SHP77 (cell line): ENCODE data around the gene SHANK3.

ENCODE experiments used
- DNase-seq, 2 experiments: peaks; one replicate each; lab custom pipeline; 2025; lab: John Stamatoyannopoulos, UW

The SHANK3 gene

DNA sequence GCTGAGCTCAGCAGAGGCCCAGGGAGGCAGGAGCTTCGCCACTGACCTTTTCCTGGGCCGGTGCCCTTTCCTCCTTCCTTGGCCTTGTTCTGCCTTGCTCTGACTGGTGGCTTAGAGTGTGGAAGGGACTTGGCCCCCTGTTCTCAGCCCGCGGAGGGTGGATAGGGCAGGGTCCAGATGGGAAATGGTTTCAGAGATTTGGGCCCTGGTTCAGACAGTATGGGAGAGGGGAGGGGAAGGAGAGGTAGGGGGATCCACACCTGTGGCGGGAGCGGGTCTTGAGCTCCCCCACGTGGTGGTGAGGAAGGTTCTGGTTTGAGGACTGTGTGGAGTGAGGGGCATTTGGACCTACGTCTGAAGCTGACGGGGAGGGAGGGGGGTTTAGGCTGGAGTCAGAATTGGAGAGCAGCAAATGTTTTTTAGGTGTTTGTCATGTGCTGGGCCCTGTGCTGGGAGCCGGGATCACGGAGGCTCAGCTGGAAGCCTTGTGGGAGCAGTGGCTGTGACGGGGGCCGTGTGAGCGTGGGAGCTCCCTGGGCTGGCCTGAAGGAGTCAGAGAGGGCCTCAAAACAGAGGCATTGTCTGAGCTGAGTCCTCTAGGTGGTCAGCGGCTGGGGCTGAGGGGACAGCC, 27.2 kb downstream of the SHANK3 start:
- no peak for DNase-seq

DNA sequence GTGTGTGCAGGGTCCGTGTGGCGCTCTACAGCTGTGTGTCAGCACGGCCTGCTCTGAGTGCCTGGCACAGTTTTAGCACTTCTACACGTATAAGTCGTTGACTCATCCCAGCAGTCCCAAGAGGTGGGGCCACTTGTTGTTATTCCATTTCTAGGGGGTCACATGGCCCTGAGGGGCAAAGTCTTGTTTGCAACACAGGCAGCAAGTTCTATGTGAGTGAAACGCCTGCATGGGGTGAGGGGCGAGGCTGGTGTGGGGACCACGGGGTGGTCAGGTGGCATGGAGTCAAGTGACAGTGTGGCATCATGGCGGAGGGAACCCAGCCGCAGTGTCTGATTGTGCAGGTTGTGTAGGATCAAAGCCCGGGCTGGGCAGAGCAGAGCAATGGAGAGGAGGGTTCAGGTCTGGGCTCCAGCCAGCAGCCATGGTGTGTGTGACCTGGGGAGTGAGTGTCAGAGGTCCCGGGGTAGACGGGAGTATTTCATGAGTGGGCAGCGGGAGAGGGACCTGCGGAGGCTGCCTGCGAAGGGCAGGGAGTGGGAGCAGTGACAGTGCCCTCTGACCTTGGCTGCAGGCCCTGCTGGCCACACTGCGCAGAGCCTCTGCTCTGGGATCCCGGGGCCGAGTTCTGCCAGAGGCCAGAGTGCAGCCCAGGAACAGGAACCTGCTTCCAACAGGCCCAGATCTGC, 27.9 kb downstream of the SHANK3 start:
- DNase-seq, result no peak

DNA sequence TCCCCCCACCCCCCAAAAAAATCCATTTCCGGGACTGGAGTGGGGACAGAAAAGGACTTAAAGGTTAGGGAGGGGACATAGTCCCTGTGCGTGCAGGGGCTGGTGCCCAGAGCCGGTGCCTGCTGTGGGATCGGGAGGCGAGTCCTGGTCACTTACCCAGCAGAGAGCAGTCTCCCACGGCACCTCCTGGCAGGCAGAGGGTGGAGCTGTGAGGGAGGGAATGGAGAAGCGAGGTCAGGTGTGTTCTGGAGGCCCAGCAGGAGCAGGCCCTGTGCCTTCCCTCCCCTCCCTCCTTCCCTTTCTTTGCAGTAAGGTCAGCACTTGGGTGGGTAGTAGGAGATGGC, 28.4 kb downstream of the SHANK3 start:
- DNase-seq, result no peak

DNA sequence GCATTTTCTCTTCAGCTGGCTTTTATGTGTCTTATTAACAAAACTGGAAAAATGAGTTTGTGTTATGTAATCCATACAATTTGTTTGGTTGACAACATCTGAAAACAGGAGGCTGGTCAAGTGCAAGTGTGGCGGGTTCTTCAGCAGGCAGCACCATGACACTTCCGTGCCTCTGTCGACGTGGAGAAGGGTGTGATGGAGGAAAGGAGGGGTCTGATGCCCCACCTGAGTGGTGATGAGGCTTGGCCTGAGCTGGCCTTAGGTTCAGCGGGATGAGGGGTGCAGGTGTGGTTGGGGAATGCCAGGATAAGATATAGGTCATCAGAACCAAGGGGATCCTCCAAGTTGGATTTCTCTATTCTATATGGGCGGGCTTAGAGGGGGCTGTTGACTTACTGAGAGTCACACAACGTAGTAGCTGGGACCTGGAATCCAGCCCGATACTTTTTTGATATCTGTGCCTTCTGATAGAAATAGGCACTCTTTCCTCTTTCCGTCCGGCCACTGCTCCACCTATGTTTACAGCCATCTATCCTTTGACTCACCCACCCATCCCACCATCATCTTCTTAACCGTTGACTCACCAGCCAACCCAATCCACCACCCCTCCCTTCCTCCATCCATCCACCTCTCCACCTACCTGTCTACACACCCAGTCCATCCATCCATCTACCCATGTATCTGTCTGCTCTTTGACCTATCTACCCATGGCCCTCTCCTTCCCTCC, 29.0 kb downstream of the SHANK3 start:
- DNase-seq, result no peak

DNA sequence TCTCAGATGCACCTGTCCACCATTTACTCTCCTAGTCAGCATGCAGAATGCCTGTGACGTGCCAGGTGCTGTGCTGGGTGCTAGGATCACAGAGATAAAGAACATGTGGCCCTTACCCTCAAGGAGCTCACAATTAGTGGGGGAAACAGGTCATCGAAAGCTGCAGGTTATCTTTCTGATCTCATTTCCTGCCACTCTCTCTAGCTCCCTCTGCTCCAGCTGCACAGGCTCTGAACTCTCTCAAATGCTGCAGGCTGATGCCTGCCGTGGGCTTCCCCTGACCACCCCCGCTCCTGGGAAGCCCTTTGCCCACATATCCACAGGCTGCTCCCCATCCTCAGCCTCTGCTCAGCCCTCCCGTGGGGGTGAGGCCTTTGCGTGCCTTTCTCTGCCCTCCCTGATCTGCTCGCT, 29.6 kb downstream of the SHANK3 start:
- DNase-seq, result peak in 1 of 2 experiments; percentile 43

DNA sequence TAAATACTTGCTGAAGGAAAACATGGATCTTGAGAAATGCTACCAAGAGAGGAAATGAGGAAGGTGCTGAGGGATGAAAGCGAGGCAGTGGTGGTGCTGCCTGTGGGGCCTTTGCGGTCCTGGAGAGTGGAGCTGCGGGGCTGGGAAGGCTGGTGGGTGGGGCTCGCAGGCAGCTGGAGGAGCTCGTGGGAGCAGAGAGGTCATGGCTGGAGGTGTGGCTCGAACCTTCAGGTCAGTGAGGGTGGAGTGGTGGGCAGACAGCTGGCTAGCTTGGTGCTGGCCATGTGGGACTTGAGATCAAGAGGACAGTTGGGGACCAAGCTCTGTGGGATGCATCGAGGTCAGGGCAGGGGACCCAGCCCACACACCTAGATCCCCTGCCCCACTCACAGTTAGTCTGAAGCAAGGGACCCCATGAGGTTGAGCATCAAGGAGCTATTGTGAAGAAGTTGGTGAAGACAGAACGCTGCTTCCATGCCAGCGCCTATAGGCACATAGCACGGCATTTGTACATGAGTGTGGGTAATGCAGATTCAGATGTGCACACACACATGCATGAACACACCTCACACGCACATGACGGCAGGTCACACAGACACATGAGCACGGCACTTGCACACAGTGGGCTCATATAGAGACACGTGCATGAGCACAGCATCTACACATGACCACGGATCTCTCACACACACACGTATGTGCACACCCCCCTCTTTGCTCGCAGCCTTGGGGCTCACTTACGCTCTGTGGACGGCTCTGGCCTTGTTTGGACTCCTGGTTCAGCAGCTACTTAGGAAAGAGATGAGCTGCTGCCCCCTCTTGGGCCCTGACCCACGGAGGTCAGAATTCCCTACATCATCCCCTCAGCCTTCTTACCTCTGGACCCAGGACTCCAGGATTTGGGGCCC, 30.4 kb downstream of the SHANK3 start:
- DNase-seq, result no peak

DNA sequence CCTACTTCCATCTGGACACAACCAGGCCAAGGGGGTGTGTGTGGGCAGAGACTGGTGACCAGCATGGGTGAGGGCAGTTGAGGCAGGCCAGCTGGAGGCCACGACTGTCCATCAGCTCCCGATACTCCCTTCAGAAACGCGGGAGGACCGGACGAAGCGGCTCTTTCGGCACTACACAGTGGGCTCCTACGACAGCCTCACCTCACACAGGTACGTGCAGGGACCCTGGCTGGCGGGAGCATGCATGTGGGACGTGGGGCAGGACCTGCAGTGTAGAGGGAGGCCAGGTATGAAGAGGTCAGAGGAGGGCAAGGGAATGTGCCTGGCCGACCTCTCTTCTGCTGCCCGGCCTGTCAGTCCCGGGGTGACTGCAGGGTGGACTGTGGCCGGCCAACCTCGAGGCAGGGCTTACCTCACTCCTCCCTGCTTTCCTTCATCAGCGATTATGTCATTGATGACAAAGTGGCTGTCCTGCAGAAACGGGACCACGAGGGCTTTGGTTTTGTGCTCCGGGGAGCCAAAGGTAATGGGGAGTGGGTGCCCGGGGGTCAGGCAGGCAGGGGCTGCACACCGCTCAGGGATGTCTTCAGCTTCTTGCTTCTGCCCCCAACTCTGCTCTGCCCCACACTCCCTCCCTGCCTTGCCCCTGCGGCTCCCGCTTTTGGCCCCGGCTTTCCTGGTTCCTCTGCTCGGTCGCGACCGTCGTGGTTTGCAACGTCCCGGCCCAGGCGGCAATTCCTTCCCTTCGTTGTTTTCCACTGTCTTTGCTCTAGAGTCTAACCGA, 31.3 kb downstream of the SHANK3 start:
- no peak for DNase-seq

DNA sequence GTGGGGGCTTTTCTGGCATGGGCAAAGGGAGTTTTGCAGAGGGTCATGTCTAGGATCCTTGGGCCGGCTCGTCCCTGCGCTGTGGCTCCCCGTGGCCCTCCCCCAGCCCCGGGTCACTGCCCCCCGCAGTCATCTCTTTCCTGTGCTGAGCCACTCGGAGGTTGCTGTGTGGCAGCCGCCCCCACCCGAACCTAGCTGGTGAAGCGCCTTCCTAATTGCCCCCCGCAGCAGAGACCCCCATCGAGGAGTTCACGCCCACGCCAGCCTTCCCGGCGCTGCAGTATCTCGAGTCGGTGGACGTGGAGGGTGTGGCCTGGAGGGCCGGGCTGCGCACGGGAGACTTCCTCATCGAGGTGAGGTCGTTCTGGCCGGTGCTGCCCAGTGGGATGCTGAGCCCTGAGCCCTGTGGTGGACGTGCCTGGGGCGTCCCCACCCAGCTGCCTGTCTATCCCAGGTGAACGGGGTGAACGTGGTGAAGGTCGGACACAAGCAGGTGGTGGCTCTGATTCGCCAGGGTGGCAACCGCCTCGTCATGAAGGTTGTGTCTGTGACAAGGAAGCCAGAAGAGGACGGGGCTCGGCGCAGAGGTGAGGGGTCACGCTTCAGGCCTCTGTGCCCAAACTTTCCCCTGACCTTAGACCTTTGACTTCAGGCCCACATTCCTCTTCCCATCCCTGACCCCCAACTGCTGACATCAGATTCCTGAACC, 32.0 kb downstream of the SHANK3 start:
- no peak for DNase-seq

DNA sequence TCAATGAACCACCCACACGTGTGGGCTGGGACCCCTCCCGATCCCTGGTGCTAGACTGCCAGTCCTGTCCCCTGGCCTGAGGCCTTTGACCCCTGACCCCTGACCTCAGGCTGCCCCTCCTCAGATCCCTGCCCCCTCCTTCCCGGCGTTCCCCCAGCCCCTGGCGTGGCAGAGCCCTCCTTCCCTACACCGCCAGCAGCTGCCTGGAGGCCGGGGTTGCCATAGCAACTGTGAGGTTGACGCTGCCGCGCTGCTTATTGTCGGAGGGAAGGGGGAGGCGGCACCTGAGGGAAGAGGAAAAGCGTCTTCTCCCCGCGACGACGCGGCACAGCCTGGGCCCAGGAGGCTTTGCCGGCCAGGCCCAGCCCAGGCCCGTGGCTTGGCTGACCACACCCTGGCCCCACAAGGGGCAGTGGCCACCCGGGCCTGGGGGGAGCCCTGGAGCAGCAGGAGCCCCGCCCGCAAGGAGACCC, 32.6 kb downstream of the SHANK3 start:
- DNase-seq, result peak; percentile 94 to 95

DNA sequence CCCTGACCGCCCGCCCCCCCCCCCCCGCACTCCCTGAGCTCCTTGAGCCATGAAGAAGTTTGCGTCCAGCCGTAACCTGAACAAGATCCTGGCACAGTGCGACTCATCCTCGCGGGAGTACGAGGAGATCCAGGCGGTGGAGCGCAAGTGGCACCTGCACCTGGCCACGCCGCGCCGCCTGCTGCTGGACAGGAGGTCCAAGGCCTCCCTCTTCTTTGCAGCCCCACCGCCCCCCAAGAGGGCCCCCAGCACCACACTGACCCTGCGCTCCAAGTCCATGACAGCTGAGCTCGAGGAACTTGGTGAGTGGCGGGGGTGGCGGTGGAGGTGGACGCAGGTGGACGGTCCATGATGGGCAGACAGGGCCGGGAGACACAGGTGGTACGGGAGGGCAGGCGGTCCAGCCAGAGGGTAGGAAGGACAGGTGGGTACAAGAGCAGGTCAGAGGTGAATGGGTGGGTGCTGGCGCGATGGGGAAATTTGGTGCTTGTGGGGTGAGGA, 33.3 kb downstream of the SHANK3 start:
- peak in 1 of 2 experiments; percentile 18 for DNase-seq

DNA sequence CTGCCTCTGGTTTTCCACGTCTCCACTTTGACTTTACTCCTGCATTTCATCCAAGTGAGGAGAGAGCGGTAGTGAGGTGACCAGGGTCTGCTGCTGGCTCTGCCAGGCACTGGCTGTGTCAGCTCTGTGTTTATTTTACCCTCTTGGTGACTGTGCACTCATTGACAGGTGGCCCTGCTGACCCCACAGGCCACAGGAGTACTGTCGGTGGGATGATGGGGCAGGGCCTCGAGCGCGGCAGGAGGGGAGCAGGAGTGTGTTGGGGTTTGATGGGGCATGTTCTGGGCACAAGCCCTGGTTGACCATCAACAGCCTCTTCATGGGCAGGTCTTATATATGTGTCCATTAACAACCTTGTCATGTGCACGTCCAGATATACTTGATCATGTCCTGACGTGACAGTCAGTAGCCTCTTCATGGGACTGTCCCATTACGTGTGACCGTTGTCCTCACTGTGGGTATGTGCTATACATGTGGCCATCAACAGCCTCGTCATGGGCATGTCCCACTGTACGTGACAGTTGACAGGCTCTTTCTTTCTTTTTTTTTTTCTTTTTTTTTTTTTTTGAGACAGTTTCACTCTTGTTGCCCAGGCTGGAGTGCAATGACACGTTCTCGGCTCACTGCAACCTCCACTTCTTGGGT, 34.0 kb downstream of the SHANK3 start:
- DNase-seq, result no peak

DNA sequence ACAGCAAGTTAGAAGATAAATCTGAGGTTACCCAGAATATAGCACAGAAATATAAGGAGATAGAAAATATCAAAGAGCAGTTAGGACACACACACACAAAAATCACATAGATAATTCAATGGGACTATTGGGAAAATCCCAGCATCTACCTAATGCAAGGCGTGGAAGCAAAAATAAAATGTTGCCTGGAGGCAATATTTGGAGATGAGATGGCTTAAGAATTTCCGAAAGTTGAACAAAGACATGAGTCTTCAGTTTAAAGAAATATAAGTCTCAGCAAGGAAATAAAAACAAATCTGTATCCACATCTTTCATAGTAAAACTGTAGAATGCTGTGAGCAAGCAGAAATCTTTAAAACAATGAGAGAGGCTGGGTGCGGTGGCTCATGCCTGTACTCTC, 35.9 kb downstream of the SHANK3 start:
- no peak for DNase-seq

DNA sequence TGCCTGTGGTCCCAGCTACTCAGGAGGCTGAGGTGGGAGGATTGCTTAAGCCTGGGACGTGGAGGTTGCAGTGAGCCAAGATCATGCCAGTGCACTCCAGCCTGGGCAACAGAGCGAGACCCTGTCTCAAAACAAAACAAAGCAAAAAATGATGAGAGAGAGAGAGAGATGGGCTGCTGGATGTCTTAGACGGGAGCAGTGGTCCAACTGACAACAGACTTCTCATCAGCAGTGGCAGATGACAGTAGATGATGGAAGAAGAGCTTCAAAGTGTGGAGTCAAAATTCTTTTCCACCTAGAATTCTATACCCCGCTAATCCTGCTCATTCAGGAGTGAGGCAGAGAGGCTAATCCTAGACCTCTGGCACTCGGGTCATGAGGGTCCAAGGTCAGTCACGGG, 36.4 kb downstream of the SHANK3 start:
- DNase-seq, result no peak

DNA sequence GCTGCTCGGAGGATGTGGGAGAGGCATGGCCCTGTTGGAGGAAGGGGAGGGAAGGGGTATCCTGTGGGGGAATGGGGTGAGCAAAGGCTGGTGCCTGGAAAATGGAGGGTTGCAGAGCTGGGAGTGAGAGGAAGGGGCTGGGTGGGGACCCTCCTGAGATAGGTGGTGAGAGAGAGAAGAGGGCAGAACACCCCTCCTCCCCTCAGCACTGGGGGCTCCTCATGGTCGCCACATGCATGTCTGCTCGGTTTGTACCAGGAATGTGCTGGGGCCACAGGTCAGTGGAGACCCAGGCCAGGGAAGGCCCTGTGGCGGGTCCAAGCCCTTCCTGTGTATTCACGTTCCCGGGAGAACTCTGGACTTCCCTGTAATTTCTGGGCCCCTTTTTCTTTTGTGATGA, 37.6 kb downstream of the SHANK3 start:
- DNase-seq, result no peak

DNA sequence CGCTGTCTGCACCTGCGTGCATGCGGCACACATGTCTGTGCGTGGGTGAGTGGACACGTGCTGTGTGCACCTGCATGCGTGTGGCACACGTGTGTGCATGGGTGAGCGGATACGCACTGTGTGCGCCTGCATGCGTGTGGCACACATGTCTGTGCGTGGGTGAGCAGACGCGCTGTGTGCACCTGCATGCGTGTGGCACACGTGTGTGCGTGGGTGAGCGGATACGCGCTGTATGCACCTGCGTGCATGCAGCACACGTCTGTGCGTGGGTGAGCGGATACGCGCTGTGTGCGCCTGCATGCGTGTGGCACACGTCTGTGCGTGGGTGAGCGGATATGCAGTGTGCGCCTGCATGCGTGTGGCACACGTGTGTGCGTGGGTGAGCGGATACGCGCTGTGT, 38.3 kb downstream of the SHANK3 start:
- no peak for DNase-seq

DNA sequence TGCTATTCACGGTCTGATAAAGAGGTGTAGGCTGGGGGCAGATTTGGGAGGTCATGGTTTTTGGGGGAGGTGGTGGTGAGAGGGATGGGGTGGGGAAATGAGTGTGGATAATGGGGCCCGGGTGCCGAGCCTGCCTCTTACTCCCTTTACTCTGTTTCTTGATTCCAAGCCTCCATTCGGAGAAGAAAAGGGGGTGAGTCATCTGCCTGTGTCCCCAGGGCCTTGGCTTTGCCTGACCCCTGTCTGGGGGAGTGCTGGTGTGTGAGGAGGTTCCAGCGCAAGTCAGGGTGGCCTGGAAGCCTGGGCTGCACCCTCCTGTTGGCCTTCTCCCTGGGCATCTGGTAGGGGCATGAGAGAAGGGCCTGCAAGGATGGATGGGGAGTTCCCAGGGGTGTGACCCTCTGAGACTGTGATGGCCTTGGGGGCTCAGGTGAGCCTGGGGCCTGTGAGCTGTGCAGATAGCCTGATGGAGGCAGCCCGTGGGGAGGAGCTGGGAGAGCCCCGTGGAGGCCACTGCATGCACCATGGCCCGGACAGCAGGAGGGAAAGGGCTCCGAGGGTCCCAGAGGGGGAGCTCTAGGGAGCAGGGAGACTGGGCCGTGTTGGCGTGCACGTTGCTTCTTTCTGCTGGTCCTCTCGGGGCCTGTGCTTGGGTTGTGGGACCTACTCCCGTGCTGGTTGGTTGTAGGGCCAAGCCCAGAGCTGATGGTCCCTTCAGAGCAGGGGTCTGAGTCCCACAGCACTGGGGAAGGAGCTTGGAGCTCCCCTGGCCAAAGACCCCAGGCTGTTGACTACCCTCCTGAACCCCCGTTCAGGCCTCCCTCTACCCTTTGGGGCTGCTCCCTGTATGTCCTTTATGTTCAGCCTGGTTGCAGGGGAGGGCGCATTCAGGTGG, 39.1 kb downstream of the SHANK3 start:
- no peak for DNase-seq

DNA sequence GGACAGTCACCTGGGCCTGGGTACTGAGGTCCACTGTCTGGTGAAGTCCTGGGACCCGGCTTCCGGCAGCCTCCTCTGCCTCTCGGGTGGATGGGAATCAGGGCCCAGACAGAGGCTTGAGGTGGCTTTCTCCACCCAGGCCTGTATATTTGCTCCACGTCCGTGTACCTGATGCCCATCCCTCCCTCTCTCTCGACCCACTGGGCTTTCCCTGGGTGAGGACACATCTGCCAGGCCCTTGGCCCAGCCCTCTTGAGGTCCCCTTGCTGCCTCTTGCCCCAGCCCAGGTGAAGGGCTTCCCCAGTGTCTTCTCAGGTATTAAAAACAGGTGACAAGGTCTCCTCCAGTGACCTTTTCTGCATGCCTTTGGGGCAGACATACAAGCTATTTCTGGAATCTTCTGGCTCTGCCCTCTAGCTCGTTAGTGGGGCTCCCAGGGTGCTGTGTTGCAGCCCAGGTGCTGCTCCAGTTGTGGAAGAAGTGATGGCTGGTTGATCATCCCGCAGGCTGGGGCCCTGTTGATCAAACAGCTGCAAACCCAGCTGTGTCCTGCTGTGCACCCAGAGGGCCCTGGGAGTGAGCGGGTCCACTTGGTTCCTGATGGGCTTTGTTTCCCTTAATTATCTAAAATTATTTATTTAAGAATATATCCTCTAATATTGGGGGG, 39.9 kb downstream of the SHANK3 start:
- DNase-seq, result no peak

DNA sequence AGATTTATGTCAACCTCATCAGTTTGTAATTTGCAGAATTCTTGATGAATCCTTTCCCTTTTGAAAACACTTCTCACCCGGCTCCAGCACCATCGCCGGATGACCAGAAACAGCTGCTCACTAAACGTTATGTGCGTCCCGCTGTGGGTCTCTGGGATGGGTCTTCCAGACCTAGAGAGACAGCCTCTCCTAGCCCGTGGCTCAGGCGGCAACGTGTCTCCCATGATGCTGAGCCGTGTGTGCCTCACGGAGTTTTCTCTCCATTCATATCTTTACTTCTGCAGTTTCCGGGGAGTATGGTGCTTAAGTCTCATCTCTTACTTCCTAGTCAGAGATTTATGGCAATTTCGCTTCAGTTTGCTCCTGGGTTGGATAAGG, 40.4 kb downstream of the SHANK3 start:
- no peak for DNase-seq
